Left colon (tissue), 2 donors: ENCODE results near the gene PRICKLE1. TPM values are rescaled to one million over a fixed set of nuclear protein-coding genes. Genes with fewer than 3 reads are reported as not detected.

Experiments used
- ATAC-seq: fragments of 200-7000 bp; cut with Tn5 transposase; one replicate; pipeline ENCODE4 v1.9.1; 2020; ENCODE audit warnings: mild to moderate bottlenecking, moderate library complexity
- DNase-seq, 2 donors: peaks; one replicate each; pipeline ENCODE4 v3.0.0-alpha.2; 2020
- intact Hi-C, 2 donors: fragments of 100-400 bp; cut with DNase I in 1 of 2; cut with micrococcal nuclease in 1 of 2; formaldehyde crosslinking; loops; one replicate each; pipeline versions ENCODE4 v1.11.2 to v1.14.0; 2022; cut with DNase I, micrococcal nuclease
- total RNA-seq, 2 donors: library from RNA; stranded (reverse); fragmentation: NEBNext Ultra II Directional; extraction: Animal tissue kit (Norgen Biotek cat#: 25700); gene quantifications; one replicate each; pipeline ENCODE4 v1.2.1, GENCODE V29; 2021
- donor health status: DM: no; HTN: no; CAD: no.
- donor health status: DM: yes; HTN: yes; CAD: no.

PRICKLE1 gene
- total RNA-seq, 2 donors from 2014 or later, result 1.2 to 2.7 TPM

GRCh38 chr12:42475106-42475505 lies 114.4 kb downstream of the PRICKLE1 start:
- no peak for DNase-seq
- intact Hi-C loops, result no loop called here
- no peak for ATAC-seq

- intact Hi-C loops, result no loop called here
- DNase-seq (no peak), ATAC-seq (no peak)
Measured at GRCh38 chr12:42474391-42474790, 115.2 kb downstream of the PRICKLE1 start.

- DNase-seq, result no peak
- intact Hi-C loops, result no loop called here
Measured at GRCh38 chr12:42473561-42473960, 116.0 kb downstream of the PRICKLE1 start.

GRCh38 chr12:42473130-42473529 lies 116.4 kb downstream of the PRICKLE1 start:
- ATAC-seq (no peak), DNase-seq (no peak)
- intact Hi-C loops, result no loop called here

More at GRCh38 chr12:42473561-42473960, 116.0 kb downstream of the PRICKLE1 start:
- no peak for ATAC-seq

GRCh38 chr12:42472376-42472775 lies 117.2 kb downstream of the PRICKLE1 start:
- DNase-seq (no peak), ATAC-seq (no peak)
- intact Hi-C loops, result no loop called here

- DNase-seq, result no peak
- ATAC-seq, result peak; percentile 58
Measured at GRCh38 chr12:42469355-42470175, 120.0 kb downstream of the PRICKLE1 start.

GRCh38 chr12:42468921-42469320 lies 120.6 kb downstream of the PRICKLE1 start:
- intact Hi-C loops, result no loop called here
- DNase-seq (no peak), ATAC-seq (no peak)

More at GRCh38 chr12:42469355-42470175, 120.0 kb downstream of the PRICKLE1 start:
- intact Hi-C loops, result no loop called here

- intact Hi-C loops, result no loop called here
- no peak for ATAC-seq
- peak in 1 of 2 donors; percentile 22 for DNase-seq
Measured at GRCh38 chr12:42468341-42468821, 121.2 kb downstream of the PRICKLE1 start.

GRCh38 chr12:42463671-42464070 lies 125.9 kb downstream of the PRICKLE1 start:
- intact Hi-C loops, result no loop called here
- ATAC-seq, result peak; percentile 98
- DNase-seq, result no peak

- intact Hi-C loops, result no loop called here
- ATAC-seq (peak; percentile 19), DNase-seq (no peak)
Measured at GRCh38 chr12:42462486-42462885, 127.1 kb downstream of the PRICKLE1 start.

- ATAC-seq (no peak), DNase-seq (no peak)
- intact Hi-C loops, result no loop called here
Measured at GRCh38 chr12:42459336-42459847, 130.2 kb downstream of the PRICKLE1 start.

GRCh38 chr12:42458575-42458974 lies 131.0 kb downstream of the PRICKLE1 start:
- no peak for ATAC-seq
- no peak for DNase-seq
- intact Hi-C loops, result no loop called here

- intact Hi-C loops, result no loop called here
- no peak for DNase-seq
- no peak for ATAC-seq
Measured at GRCh38 chr12:42450248-42450647, 139.3 kb downstream of the PRICKLE1 start.

GRCh38 chr12:42448841-42449240 lies 140.7 kb downstream of the PRICKLE1 start:
- DNase-seq (no peak), ATAC-seq (no peak)
- intact Hi-C loops, result no loop called here

- ATAC-seq, result no peak
- intact Hi-C loops, result no loop called here
- no peak for DNase-seq
Measured at GRCh38 chr12:42447371-42447786, 142.2 kb downstream of the PRICKLE1 start.

- intact Hi-C loops, result no loop called here
- ATAC-seq (no peak), DNase-seq (no peak)
Measured at GRCh38 chr12:42446761-42447160, 142.8 kb downstream of the PRICKLE1 start.

GRCh38 chr12:42445891-42446290 lies 143.7 kb downstream of the PRICKLE1 start:
- DNase-seq, result no peak
- intact Hi-C loops, result no loop called here
- ATAC-seq, result no peak

GRCh38 chr12:42444192-42444943 lies 145.2 kb downstream of the PRICKLE1 start:
- ATAC-seq (no peak), DNase-seq (no peak)
- intact Hi-C loops, result no loop called here

GRCh38 chr12:42442888-42443287 lies 146.7 kb downstream of the PRICKLE1 start:
- no peak for ATAC-seq
- no peak for DNase-seq
- intact Hi-C loops, result no loop called here

GRCh38 chr12:42442311-42442759 lies 147.2 kb downstream of the PRICKLE1 start:
- no peak for DNase-seq
- ATAC-seq, result no peak
- intact Hi-C loops, result no loop called here
